Measurements from ENCODE around the gene CNTFR. TPM values are rescaled to one million over a fixed set of nuclear protein-coding genes. Genes with fewer than 3 reads are reported as not detected.

Gene CNTFR
- total RNA-seq, 2 experiments from 2014 or later: not detected

- Mint-ChIP-seq H3K4me1 (ENCODE audit: low read depth) (peaks cover 8% of the 10 kb centered on the region), H3K27ac (no peak overlapping the region), H3K27me3 (ENCODE audit: low read depth) (peaks cover 42% of the 10 kb centered on the region), H3K4me3 (no peak overlapping the region), H3K9me3 (no peaks in the 10 kb centered on the region), H3K36me3 (ENCODE audit: low read depth) (no peaks in the 10 kb centered on the region)
- intact Hi-C loops (cut with micrococcal nuclease): no loop called here
- CTCF ChIA-PET: no interaction called here
- DNase-seq: no peak
These were observed 14.3 kb downstream of the CNTFR start for GRCh38 chr9:34575241-34575640.

DNA sequence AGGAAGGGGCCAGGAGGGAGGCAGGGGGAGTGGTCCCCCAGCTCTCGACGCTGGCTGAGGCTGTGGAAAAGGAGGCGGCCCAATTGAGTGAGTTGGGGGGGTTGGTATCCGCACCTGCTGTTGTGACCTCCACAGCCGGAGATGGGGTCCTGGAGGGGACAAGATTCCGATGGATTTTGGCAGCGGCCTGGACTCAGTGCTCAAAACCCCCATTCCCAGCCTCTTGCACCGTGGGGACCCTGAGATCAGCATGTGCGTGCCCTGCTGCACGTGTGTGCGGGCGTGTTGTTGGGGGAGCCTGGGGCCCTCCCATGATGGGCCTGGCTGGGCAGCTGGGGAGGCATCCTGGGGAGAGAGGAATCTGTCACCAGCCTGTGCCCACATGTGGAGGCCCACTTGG, 15.0 kb downstream of the CNTFR start:
- DNase-seq: no peak
- CTCF ChIA-PET: no interaction called here

DNA sequence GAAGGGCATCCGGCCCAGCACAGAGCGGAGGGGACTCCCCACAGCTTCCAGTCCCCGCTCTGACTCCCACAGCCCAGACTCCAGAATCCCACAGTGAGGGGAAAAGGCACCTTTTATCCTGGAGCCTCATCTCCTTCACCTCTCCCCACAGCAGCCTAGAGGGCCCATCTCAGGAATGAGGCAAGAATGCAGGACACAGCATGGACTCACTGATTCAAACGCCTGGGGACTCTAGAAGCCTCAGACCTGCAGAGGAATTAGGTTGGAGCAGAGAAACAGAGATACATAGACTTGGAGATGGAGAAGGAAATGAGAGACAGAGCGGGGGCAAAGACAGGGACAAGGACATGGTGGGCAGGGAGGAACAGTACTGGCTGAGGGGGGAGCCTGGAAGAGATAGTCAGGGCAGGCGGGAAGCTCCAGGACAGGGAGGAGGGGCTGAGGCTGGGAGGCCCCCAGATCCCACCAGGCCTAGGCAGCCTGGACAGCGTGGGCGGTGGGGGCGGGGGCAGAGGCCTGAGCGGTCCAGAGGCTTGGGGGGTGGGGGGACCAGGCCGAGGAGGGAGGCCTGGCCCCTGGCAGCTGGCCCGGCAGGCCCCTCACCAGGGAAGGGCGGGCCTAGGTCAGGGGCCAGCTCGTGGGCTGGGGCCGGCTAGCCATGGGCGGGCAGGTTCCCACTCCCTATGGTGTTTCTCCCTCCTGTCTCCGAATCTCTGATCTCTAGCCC, 15.8 kb downstream of the CNTFR start:
- peaks cover 8% of the 10 kb centered on the region for H3K4me1 Mint-ChIP-seq (ENCODE audit: low read depth)
- no peaks in the 10 kb centered on the region for H3K9me3 Mint-ChIP-seq
- peaks cover 30% of the 10 kb centered on the region for H3K27me3 Mint-ChIP-seq (ENCODE audit: low read depth)
- no peaks in the 10 kb centered on the region for H3K36me3 Mint-ChIP-seq (ENCODE audit: low read depth)
- intact Hi-C loops (cut with micrococcal nuclease): no loop called here
- H3K4me3 Mint-ChIP-seq: no peak overlapping the region
- no peak for DNase-seq
- H3K27ac Mint-ChIP-seq: no peak overlapping the region
- CTCF ChIA-PET: no interaction called here

More for the DNA sequence above, 15.0 kb downstream of the CNTFR start:
- Mint-ChIP-seq H3K9me3 (no peaks in the 10 kb centered on the region), H3K4me1 (ENCODE audit: low read depth) (peaks cover 8% of the 10 kb centered on the region), H3K36me3 (ENCODE audit: low read depth) (no peaks in the 10 kb centered on the region), H3K27me3 (ENCODE audit: low read depth) (peaks cover 36% of the 10 kb centered on the region), H3K4me3 (no peak overlapping the region), H3K27ac (no peak overlapping the region)
- intact Hi-C loops (cut with micrococcal nuclease): no loop called here

DNA sequence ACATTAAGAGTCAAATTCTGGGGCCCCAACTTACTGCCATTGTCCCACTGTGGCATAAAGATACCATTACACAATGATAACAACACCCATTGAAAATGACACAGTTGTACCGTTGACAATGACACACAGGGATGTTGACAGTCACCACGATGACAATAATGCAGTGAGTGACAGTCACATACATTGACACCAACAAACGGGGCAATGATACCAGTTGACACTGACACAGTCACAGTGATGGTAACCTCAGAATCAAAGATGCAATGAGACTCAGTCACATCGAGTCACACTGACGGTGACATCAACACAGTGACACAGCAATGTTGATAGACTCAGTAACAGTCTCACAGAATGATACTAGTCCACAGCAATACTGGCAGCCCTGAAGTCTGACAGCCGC, 16.9 kb downstream of the CNTFR start:
- Mint-ChIP-seq H3K9me3 (no peaks in the 10 kb centered on the region), H3K4me3 (no peak overlapping the region), H3K27ac (no peak overlapping the region), H3K27me3 (ENCODE audit: low read depth) (peaks cover 24% of the 10 kb centered on the region), H3K36me3 (ENCODE audit: low read depth) (no peaks in the 10 kb centered on the region), H3K4me1 (ENCODE audit: low read depth) (peaks cover 7% of the 10 kb centered on the region)
- no peak for DNase-seq
- intact Hi-C loops (cut with micrococcal nuclease): no loop called here
- CTCF ChIA-PET: no interaction called here

- Mint-ChIP-seq H3K27me3 (ENCODE audit: low read depth) (peaks cover 19% of the 10 kb centered on the region), H3K4me3 (no peak overlapping the region), H3K36me3 (ENCODE audit: low read depth) (no peaks in the 10 kb centered on the region), H3K4me1 (ENCODE audit: low read depth) (peaks cover 2% of the 10 kb centered on the region), H3K27ac (no peak overlapping the region), H3K9me3 (no peaks in the 10 kb centered on the region)
- intact Hi-C loops (cut with micrococcal nuclease): no loop called here
- no peak for DNase-seq
- CTCF ChIA-PET: no interaction called here
These were observed 17.4 kb downstream of the CNTFR start for GRCh38 chr9:34572092-34572491.

DNA sequence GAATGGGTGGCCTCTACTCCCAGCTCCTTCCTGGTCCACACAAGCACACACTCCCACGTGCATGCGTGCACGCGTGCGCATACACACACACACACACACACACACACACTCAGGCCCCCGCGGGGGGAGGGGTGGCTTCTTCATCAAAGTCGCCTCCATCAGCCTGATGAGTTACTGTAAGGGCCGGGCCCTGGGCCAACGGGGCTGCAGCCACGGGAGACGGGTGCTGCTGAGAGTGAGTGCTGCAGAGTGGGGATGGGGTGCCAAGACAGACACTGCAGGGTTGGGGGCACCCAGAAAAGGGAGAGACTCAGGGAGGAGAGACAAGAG, 18.1 kb downstream of the CNTFR start:
- H3K4me3 Mint-ChIP-seq: no peak overlapping the region
- H3K27ac Mint-ChIP-seq: no peak overlapping the region
- H3K27me3 Mint-ChIP-seq (ENCODE audit: low read depth): peaks cover 13% of the 10 kb centered on the region
- intact Hi-C loops (cut with micrococcal nuclease): no loop called here
- CTCF ChIA-PET: no interaction called here
- H3K36me3 Mint-ChIP-seq (ENCODE audit: low read depth): no peaks in the 10 kb centered on the region
- H3K4me1 Mint-ChIP-seq (ENCODE audit: low read depth): no peaks in the 10 kb centered on the region
- no peaks in the 10 kb centered on the region for H3K9me3 Mint-ChIP-seq
- no peak for DNase-seq

GRCh38 chr9:34570809-34571480, 18.6 kb downstream of the CNTFR start:
- CTCF ChIA-PET: interaction anchor here (1.1 kb wide), 1 partner anchor 32 kb away, joined by 4 read pairs; no protein-coding TSS in a partner anchor
- H3K4me1 Mint-ChIP-seq (ENCODE audit: low read depth): no peaks in the 10 kb centered on the region
- DNase-seq: no peak
- H3K4me3 Mint-ChIP-seq: no peak overlapping the region
- H3K9me3 Mint-ChIP-seq: no peaks in the 10 kb centered on the region
- intact Hi-C loops (cut with micrococcal nuclease): no loop called here
- H3K36me3 Mint-ChIP-seq (ENCODE audit: low read depth): no peaks in the 10 kb centered on the region
- no peak overlapping the region for H3K27ac Mint-ChIP-seq
- peaks cover 8% of the 10 kb centered on the region for H3K27me3 Mint-ChIP-seq (ENCODE audit: low read depth)

GRCh38 chr9:34570376-34570775, 19.1 kb downstream of the CNTFR start:
- intact Hi-C loops (cut with micrococcal nuclease): no loop called here
- Mint-ChIP-seq H3K4me3 (no peak overlapping the region), H3K27ac (no peak overlapping the region), H3K27me3 (ENCODE audit: low read depth) (peaks cover 5% of the 10 kb centered on the region), H3K36me3 (ENCODE audit: low read depth) (no peaks in the 10 kb centered on the region), H3K9me3 (no peaks in the 10 kb centered on the region), H3K4me1 (ENCODE audit: low read depth) (no peaks in the 10 kb centered on the region)
- CTCF ChIA-PET: interaction anchor here (1.1 to 1.3 kb wide), 2 partner anchors 9 to 33 kb away, joined by 4 to 5 read pairs; no protein-coding TSS in a partner anchor
- no peak for DNase-seq

GRCh38 chr9:34568774-34569173, 20.8 kb downstream of the CNTFR start:
- Mint-ChIP-seq H3K36me3 (ENCODE audit: low read depth) (no peaks in the 10 kb centered on the region), H3K4me1 (ENCODE audit: low read depth) (no peaks in the 10 kb centered on the region), H3K4me3 (no peak overlapping the region), H3K9me3 (no peaks in the 10 kb centered on the region), H3K27ac (no peak overlapping the region), H3K27me3 (ENCODE audit: low read depth) (no peaks in the 10 kb centered on the region)
- intact Hi-C loops (cut with micrococcal nuclease): no loop called here
- no peak for DNase-seq
- CTCF ChIA-PET: interaction anchor here (0.6 to 1.0 kb wide), 2 partner anchors 34 to 35 kb away, joined by 3 to 4 read pairs; no protein-coding TSS in a partner anchor

- intact Hi-C loops (cut with micrococcal nuclease): no loop called here
- Mint-ChIP-seq H3K4me1 (ENCODE audit: low read depth) (no peaks in the 10 kb centered on the region), H3K9me3 (no peaks in the 10 kb centered on the region), H3K4me3 (no peak overlapping the region), H3K36me3 (ENCODE audit: low read depth) (no peaks in the 10 kb centered on the region), H3K27ac (no peak overlapping the region), H3K27me3 (ENCODE audit: low read depth) (peaks cover 3% of the 10 kb centered on the region)
- CTCF ChIA-PET: interaction anchor here (1.0 kb wide), 1 partner anchor 35 kb away, joined by 3 read pairs; no protein-coding TSS in a partner anchor
- DNase-seq: no peak
These were observed 21.4 kb downstream of the CNTFR start for GRCh38 chr9:34568133-34568532.

DNA sequence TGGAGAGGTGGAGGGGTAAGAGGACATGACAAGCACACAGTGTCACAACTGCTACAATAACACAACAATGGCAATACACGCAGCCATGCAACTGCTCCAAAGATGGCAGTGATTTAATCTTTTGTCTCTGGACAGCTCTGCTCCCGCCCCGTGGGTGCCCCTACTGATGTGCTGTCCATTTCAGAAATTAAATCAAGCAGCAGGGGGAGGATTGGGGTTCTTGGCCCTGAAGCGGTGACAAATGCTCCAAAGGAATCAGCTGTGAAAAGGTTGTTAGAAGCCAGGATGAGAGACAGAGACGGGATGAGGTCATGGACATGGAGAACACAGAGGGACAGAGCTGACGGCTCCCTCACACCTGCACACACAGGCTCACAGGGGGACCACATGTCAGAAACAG, 22.6 kb downstream of the CNTFR start:
- Mint-ChIP-seq H3K9me3 (no peaks in the 10 kb centered on the region), H3K36me3 (ENCODE audit: low read depth) (no peaks in the 10 kb centered on the region), H3K4me1 (ENCODE audit: low read depth) (no peaks in the 10 kb centered on the region), H3K4me3 (no peak overlapping the region), H3K27me3 (ENCODE audit: low read depth) (peaks cover 3% of the 10 kb centered on the region), H3K27ac (no peak overlapping the region)
- no peak for DNase-seq
- CTCF ChIA-PET: no interaction called here
- intact Hi-C loops (cut with micrococcal nuclease): no loop called here

- no peaks in the 10 kb centered on the region for H3K36me3 Mint-ChIP-seq (ENCODE audit: low read depth)
- no peaks in the 10 kb centered on the region for H3K9me3 Mint-ChIP-seq
- H3K4me3 Mint-ChIP-seq: no peak overlapping the region
- no peaks in the 10 kb centered on the region for H3K4me1 Mint-ChIP-seq (ENCODE audit: low read depth)
- CTCF ChIA-PET: no interaction called here
- peaks cover 3% of the 10 kb centered on the region for H3K27me3 Mint-ChIP-seq (ENCODE audit: low read depth)
- H3K27ac Mint-ChIP-seq: no peak overlapping the region
- DNase-seq: no peak
- intact Hi-C loops (cut with micrococcal nuclease): no loop called here
These were observed 23.2 kb downstream of the CNTFR start for GRCh38 chr9:34566322-34566721.

DNA sequence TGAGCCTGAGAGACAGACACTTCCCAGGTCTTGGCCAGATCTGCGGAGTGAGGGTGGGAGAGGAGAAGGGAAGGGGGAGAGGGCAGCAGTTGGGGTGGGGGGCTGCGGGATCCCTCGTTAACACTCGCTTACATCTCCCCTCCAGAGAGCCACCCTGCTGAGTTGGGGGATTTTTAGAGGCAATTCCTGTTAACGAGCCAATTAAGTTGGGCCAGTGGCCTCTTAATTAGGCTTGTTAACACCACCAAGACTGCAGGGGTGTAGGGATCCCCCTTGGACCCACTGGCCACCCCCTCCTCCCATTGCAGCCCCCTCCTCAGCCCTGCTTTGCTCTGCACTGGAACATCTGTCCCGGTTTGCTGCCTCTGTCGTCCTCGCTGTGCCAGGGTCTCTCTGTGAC, 23.7 kb downstream of the CNTFR start:
- no peak overlapping the region for H3K4me3 Mint-ChIP-seq
- intact Hi-C loops (cut with micrococcal nuclease): no loop called here
- no peaks in the 10 kb centered on the region for H3K4me1 Mint-ChIP-seq (ENCODE audit: low read depth)
- H3K27me3 Mint-ChIP-seq (ENCODE audit: low read depth): peaks cover 3% of the 10 kb centered on the region
- CTCF ChIA-PET: no interaction called here
- no peak overlapping the region for H3K27ac Mint-ChIP-seq
- no peaks in the 10 kb centered on the region for H3K9me3 Mint-ChIP-seq
- DNase-seq: no peak
- H3K36me3 Mint-ChIP-seq (ENCODE audit: low read depth): no peaks in the 10 kb centered on the region
